AML-193 (cell line): Measurements from ENCODE around the gene CCL28.
"Not testable (repeated sequence)": the region's sequence is repeated elsewhere in the genome, so short reads cannot be mapped to it uniquely, and the experiment has no call there.

Experiments
- DNase-seq, 2 experiments: peaks; one replicate each; lab custom pipeline; 2025; lab: John Stamatoyannopoulos, UW

Gene CCL28

DNA sequence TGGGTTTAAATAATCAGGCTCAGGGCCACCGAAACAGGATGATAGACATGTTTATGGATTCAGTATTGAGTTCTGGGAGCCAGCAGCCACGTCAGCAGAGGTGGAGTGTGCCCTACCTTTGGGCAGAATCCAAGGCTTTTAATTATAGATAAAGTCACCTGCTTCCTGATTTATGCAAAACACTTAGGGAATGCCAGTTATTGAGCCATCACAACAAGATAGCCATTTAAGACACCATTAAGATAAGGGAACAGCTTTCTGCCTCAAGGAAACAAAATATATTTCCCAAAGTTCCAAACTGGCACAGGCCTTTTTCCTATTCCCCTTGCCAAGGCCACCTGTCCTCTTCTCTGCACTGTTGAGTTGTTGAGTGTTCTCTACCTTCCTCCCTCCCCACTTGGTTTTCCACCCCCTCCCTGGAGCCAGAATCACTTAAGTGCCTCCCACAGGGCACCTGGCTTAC is 2.4 kb downstream of the CCL28 start:
- DNase-seq: no peak

GRCh38 chr5:43402524-43403066 is 9.6 kb downstream of the CCL28 start:
- DNase-seq: not testable (repeated sequence)

GRCh38 chr5:43401827-43402226 is 10.4 kb downstream of the CCL28 start:
- no peak for DNase-seq

- DNase-seq: peak in 1 of 2 experiments; percentile 17
Measured at GRCh38 chr5:43400082-43400481, 12.1 kb downstream of the CCL28 start.

GRCh38 chr5:43396762-43397304 is 15.4 kb downstream of the CCL28 start:
- no peak for DNase-seq

DNA sequence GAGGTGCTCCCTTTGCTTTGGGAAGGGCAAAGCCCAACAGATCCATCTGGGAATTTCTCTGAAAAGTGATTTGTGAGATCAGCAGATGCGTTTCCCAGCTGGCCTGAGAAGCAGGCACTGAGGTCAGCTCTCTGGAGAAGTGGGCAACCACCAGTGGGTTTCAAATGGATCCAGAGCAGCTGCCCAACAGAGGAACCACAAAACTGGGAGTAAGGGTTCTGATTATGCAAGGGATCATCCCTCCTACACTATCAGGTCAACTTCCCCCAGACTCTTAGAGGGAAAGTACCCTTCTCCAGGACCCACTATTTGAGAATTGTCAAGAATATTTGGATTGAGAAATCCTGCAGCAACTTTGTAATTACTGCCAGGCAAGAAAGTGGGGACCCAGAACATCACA is 21.7 kb downstream of the CCL28 start:
- no peak for DNase-seq

- peak; percentile 98 for DNase-seq
Measured at GRCh38 chr5:43389679-43390329, 22.4 kb downstream of the CCL28 start.

DNA sequence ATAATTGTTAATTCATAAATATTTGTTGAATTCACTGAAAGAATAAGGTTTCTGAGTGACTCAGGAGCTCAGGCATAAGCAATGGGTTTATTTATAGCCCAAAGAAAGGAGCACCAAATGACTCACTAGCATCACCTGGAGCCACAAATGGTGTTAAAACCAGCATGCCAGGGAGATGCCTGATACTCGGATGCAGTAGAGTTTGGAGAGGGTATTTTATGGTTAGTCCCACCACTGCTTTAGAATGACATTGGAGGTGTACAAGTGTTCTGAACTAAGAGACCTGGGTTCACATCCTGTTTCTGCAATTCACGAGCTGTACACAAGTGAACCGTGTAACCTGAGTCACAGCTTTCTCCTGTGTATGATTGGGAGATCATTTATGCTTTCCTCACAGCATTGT is 25.2 kb downstream of the CCL28 start:
- DNase-seq: no peak

GRCh38 chr5:43376496-43377140 is 35.6 kb downstream of the CCL28 start:
- no peak for DNase-seq

GRCh38 chr5:43371821-43372220 is 40.4 kb downstream of the CCL28 start:
- no peak for DNase-seq

- no peak for DNase-seq
Measured at GRCh38 chr5:43370352-43370751, 41.8 kb downstream of the CCL28 start.

- no peak for DNase-seq
Measured at GRCh38 chr5:43369651-43370050, 42.5 kb downstream of the CCL28 start.

DNA sequence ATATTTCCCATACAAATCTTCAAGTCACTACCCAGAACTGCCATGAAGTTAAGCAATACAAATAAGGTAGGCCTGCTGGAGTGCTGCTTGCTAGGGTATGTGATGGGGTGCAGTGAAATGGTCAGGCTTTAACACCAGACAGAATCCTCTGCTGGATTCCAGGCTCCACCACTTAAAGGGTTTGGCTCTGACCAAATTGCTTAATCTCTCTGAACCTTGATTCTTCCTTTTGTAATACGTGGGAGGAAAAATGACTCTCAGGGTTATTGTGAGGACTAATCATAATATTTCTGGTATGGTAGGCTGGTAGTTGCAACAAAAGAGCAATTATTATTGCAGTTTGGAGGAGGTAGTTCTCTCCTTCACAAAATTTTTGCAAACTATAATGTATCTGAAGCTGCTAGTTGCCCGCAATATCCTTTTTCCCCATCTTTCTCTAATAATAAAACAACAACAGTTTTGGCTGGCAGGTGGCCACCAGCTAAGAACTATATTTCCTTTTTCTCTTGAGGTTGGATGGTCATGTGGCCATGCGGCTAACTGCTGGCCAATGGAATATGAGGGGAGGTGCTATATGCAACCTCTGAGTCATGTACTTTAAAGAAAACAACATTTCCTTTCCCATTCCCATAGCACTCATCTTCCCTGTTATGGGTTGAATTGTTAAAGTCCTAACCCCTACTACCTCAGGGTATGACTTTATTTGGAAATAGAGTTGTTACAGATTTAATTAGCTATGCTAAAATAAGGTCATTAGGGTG is 44.1 kb downstream of the CCL28 start:
- DNase-seq: no peak

GRCh38 chr5:43367453-43367852 is 44.7 kb downstream of the CCL28 start:
- DNase-seq: no peak

DNA sequence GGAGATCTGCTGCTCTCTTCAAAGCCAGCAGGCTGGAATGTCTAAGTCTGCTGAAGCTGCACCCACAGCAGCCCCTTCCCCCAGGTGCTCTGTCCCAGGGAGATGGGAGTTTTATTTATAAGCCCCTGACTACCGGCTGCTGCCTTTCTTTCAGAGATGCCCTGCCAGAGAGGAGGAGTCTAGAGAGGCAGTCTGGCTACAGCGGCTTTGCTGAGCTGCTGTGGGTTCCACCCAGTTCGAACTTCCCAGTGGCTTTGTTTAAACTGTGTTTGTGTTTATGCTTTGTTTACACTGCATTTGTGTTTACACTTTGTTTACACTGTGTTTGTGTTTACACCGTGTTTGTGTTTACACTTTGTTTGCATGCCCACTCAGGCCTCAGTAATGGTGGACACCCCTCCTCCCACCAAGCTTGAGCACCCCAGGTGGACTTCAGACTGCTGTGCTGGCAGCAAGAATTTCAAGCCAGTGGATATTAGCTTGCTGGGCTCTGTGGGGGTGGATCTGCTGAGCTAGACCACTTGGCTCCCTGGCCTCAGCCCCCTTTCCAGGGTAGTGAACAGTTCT is 45.4 kb downstream of the CCL28 start:
- not testable (repeated sequence) for DNase-seq

DNA sequence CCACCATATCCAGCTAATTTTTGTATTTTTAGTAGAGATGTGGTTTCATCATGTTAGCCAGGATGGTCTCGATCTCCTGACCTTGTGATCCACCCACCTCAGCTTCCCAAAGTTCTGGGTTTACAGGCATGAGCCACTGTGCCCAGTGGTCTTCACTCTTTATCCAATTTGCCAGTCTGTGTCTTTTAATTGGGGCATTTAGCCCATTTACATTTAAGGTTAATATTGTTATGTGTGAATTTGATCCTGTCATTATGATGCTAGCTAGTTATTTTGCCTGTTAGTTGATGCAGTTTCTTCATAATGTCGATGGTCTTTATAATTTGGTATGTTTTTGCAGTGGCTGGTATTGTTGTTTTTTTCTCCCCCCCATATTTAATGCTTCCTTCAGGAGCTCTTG is 47.0 kb downstream of the CCL28 start:
- not testable (repeated sequence) for DNase-seq

DNA sequence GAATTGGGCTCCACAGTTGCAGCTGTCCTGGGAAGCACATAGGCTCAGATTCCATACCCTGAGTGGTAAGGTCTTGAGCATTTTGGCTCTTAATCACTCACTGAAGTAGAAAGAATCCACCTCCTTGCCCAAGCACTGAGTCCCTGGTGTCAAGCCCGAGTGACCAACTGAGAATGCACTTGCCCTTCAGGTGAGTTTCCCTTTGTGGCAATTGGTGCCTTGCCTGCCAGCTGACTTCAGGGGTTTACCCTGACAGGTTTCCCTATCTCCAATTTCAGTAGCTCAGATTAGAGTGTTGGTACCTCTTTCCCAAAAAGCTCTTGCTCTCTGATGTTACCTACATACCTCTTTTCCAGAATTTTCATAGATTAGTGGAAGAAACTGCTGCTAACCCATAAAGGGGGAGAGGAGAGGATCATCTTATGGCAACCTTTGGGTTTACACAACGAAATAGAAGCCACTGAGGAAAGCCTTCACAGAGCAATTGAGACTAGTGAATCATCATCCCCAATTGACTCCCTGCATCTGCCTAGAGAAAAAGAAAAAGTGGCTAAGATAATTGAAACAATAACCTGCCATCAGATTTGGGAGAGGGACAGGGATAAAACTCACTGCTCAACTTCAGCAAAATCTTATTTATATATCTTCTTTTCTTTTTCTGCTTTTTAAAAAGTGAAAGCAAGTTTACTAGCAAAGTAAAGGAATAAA is 48.6 kb downstream of the CCL28 start:
- no peak for DNase-seq

DNA sequence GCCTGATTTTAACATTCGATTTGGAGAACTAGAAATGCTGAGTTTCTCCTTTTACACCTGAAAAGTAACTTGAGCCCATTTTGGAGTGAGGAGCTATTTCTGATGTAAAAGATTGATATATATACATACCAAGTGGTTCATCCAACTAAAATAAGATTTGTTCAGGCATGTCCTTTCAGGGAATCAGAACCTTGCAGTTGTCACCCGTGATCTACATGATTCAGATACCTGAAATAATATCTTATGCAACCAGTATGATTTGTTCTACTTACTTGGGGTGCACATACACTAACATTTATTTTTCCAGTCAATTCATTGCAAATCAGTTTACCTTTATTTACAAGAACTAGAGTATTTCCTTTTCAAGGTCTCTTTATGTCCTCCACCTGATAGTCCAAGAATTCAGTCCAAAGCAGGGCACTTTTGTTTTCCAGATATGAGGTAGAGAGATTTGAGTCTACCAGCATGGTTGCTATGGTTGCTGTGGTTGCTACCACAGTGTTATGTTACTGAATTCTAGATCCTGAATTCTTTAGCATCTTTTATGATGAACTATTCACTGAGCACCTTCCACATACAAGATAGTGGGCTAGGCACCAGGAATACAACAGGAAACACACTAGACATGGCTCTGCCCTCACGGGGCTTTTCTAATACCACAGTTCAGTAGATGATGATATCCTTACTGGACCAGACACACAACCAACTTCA is 49.3 kb downstream of the CCL28 start:
- no peak for DNase-seq

- DNase-seq: no peak
Measured at GRCh38 chr5:43358726-43359125, 53.5 kb downstream of the CCL28 start.

DNA sequence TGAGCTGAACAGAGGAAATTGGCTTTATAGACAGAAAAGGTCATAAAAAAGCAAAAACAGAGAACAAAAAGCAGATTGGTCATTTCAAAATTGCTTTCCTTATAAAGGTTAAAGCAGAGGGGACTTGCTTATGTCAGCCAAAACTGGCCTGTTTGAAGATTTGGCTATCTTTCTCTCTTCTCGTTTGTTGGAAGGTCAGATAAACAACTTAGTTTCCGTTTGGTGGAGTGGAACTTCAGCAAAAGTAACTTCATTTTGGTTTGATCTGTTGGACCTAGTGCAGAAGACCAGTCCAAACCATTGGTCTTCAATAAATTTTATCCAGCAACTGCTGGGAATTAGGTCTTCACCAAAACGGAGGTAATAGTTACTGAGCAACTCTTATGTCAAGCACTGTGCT is 53.9 kb downstream of the CCL28 start:
- DNase-seq: no peak

GRCh38 chr5:43357878-43358281 is 54.3 kb downstream of the CCL28 start:
- no peak for DNase-seq
